GM19463 (cell line): ENCODE results near the gene NLRP11.

Experiments used
- ATAC-seq: cut with Tn5 transposase; IDR thresholded peaks from one replicate; pipeline ENCODE4 v1.9.1; 2021; ENCODE audit warnings: mild to moderate bottlenecking, moderate library complexity; ENCODE audit not compliant: unreplicated experiment

NLRP11 gene

GRCh38 chr19:55831846-55832245 lies at the start of gene NLRP11:
Gene NLRP11 (minus strand): TSS chr19:55831999. CDS start chr19:55818174, 13,825 bp downstream.
- ATAC-seq = no peak

GRCh38 chr19:55877211-55877610 lies 45.4 kb upstream of the NLRP11 start:
- no peak for ATAC-seq

GRCh38 chr19:55870736-55871135 lies 38.9 kb upstream of the NLRP11 start:
- ATAC-seq = no peak

DNA sequence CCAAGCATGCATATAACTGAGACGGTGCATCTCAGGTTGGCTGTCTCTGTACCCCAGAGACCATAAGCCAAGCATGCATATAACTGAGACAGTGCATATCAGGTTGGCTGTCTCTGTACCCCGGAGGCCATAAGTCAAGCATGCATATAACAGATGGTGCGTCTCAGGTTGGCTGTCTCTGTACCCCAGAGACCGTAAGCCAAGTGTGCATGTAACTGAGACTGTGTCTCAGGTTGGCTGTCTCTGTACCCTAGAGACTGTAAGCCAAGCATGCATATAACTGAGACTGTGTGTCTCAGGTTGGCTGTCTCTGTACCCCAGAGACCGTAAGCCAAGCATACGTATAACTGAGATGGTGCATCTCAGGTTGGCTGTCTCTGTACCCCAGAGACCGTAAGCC lies 35.3 kb upstream of the NLRP11 start:
- ATAC-seq = no peak

GRCh38 chr19:55866521-55866920 lies 34.7 kb upstream of the NLRP11 start:
- ATAC-seq = no peak

DNA sequence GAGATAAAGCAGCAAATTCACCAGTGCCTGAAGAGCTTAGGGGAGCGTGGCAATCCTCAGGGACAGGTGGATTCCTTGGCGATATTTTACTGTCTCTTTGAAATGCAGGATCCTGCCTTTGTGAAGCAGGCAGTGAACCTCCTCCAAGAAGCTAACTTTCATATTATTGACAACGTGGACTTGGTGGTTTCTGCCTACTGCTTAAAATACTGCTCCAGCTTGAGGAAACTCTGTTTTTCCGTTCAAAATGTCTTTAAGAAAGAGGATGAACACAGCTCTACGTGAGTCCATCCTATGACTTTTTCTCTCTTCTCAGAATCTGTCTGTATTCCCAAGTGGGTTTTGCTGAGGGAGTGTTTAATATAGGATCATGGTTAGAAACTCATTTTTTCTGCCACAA lies 27.2 kb upstream of the NLRP11 start:
- no peak for ATAC-seq

DNA sequence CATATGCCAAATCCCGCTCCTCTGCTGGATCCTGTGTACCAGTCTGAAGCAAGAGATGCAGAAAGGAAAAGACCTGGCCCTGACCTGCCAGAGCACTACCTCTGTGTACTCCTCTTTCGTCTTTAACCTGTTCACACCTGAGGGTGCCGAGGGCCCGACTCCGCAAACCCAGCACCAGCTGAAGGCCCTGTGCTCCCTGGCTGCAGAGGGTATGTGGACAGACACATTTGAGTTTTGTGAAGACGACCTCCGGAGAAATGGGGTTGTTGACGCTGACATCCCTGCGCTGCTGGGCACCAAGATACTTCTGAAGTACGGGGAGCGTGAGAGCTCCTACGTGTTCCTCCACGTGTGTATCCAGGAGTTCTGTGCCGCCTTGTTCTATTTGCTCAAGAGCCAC lies 26.6 kb upstream of the NLRP11 start:
- no peak for ATAC-seq

GRCh38 chr19:55857974-55858373 lies 26.2 kb upstream of the NLRP11 start:
- ATAC-seq = no peak

GRCh38 chr19:55857149-55857548 lies 25.4 kb upstream of the NLRP11 start:
- ATAC-seq = no peak

GRCh38 chr19:55855160-55855559 lies 23.4 kb upstream of the NLRP11 start:
- ATAC-seq = no peak

DNA sequence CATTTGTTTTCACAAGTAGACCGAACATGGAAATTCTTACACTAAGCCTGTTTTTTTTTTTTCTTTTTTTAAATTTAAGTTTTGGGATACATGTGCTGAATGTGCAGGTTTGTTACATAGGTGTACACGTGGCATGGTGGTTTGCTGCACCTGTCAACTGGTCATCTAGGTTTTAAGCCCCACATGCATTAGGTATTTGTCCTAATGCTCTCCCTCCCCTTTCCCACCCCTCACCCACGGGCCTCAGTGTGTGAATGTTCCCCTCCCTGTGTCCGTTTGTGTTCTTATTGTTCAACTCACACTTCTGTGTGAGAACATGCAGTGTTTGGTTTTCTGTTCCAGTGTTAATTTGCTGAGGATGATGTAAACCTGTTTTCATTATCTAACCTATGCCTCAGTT lies 7.1 kb upstream of the NLRP11 start:
- ATAC-seq = no peak

- no peak for ATAC-seq
Measured at GRCh38 chr19:55838251-55838650, 6.5 kb upstream of the NLRP11 start.

GRCh38 chr19:55836340-55836739 lies 4.5 kb upstream of the NLRP11 start, which contains the start of gene NLRP4:
Gene NLRP4 (plus strand): TSS chr19:55836540. CDS start chr19:55852081, 15,541 bp downstream.
- ATAC-seq = no peak

GRCh38 chr19:55832676-55833075 lies 877 bp upstream of the NLRP11 start:
- no peak for ATAC-seq

GRCh38 chr19:55830656-55831055 lies 1.1 kb downstream of the NLRP11 start:
- ATAC-seq = no peak

- no peak for ATAC-seq
Measured at GRCh38 chr19:55820037-55820436, 11.8 kb downstream of the NLRP11 start.

DNA sequence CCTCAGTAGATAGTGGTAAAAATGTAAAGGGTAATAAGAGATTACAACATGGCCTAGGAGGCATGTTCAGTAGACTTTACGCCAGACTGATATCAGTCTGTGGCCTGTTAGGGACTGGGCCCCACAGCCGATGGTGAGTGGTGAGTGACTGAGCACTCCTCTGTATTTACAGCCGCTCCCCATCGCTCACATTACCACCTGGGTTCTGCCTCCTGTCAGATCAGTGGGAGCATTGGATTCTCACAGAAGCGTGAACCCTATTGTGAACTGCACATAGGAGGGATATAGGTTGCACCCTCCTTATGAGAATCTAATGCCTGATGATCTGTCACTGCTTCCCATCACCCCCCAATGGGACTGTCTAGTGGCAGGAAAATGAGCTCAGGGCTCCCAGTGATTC lies 17.9 kb downstream of the NLRP11 start:
- ATAC-seq = no peak

DNA sequence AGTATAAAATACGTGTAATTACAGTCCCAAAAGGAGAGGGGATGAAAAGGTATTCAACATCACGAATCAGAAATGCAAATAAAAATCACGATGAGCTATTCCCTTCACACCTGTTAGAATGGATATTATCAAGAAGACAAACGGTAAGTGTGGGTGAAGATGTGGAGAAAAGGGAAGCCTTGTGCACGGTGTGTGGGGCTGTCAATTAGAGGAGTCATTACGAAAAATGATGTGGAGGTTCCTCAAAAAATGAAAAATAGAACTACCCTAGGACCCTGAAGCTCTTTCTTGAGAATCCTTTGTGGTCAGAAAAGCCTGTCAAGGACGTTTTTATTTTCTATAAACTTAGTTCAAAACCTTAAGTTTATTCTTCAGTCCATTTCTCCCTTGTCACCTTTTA lies 19.4 kb downstream of the NLRP11 start:
- no peak for ATAC-seq

DNA sequence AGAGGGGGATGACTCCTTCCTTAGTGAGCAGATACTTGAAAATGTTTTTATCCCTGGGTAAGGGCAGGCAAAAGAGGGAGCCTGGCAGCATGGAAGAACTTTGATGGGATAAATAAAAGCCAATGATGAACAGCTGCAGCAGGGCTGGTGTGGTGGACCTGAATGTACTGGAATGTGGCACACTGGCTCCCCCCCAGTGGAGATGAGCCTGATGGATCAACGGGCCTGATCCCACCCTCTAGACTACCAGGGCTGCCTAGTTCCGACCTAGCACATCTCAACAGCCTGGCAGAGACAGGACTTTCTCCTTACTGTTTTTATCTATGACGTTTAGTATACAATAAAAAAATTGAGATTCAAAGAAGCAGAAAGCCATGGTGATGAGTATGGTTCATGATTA lies 20.5 kb downstream of the NLRP11 start:
- ATAC-seq = no peak

DNA sequence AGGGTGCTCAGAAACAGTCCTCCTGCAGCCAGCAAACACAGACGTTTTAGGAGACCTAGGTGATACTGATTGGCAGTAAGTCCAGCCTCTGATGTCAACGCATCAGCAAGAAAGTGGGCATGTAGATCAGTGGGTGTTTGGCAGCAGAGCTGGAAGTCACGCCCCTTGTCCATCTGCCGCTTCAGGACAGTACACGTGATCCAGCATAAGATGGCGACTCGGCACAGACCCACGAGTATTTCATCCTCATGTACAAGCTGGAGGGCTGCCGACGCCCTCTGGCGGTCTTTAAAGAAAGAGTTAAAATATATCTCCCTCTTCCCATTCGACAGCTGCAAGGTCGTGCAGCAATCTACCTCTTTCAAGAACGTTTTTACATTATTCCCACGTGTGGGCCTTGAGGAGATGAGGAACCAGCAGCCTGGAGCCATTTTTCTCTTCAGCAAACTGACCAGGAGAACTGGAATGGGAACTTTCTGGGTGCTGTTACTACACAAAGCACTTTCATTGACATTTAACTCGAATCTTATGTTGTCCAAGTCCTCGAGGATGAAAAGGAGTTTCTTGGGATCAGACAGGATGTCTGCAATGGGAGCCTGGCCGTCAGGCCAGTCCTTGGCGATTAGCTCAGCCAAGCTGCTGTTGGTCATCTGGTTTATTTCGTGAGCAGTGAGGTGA lies 22.3 kb downstream of the NLRP11 start:
- no peak for ATAC-seq

DNA sequence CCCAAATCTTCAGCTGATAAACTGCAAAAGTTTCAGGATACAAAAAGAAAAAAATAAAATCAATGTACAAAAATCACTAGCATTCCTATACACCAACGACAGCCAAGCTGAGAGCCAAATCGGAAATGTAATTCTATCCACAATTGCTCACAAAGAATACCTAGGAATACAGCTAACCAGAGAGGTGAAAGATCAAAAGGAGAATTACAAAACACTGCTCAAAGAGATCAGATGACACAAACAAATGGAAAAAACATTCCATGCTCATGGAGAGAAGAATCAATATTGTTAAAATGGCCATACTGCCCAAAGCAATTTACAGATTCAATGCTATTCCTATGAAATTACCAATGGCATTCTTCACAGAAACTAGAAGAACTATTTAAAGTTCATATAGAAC lies 29.5 kb downstream of the NLRP11 start:
- ATAC-seq = no peak

- no peak for ATAC-seq
Measured at GRCh38 chr19:55801416-55801815, 30.4 kb downstream of the NLRP11 start.

GRCh38 chr19:55795021-55795420 lies 36.8 kb downstream of the NLRP11 start:
- no peak for ATAC-seq
